HepG2 (cell line): Measurements from ENCODE around the gene ANXA11. TPM values are rescaled to one million over a fixed set of nuclear protein-coding genes. Genes with fewer than 3 reads are reported as not detected.

Experiments used
- ATAC-seq: fragments of 200-7000 bp; cut with Tn5 transposase; 3 replicates; pipeline ENCODE4 v1.9.1; 2020; ENCODE audit warnings: mild to moderate bottlenecking, moderate library complexity
- BruUV-seq: library from RNA; stranded (reverse); fragments of 400-500 nt; replicated peaks from 2 replicates; lab custom pipeline; 2021; lab: Mats Ljungman, UMichigan
- CTCF ChIA-PET: fragments of 300-600 bp; formaldehyde crosslinking; extraction: SDS; loops from one replicate; lab custom pipeline; 2021; ENCODE audit warnings: low total read pairs, inconsistent platforms, low intra/inter-chr PET ratio; lab: Yijun Ruan, JAX
- POLR2A ChIA-PET: fragments of 350-600 bp; sonication (Branson Sonifier 250); formaldehyde crosslinking; loops from one replicate; lab custom pipeline; 2020; ENCODE audit warnings: antibody characterized with exemption, inconsistent platforms; lab: Yijun Ruan, JAX
- DNase-seq: peaks from one replicate; pipeline ENCODE4 v3.0.0-alpha.2; 2015; ENCODE audit warnings: low spot score
- FAIRE-seq: peaks from 3 replicates; lab custom pipeline; 2011; peaks lifted over from hg19 to GRCh38; lab: Jason Lieb, UNC
- H2AFZ ChIP-seq: one replicate; pipeline ENCODE4 v1.6.1; 2011; ENCODE audit warnings: low read length, inconsistent platforms
- H3K27ac ChIP-seq: fragments of 300-600 bp; 3 replicates; pipeline ENCODE4 v1.8.0; 2011; ENCODE audit warnings: mixed run types, mild to moderate bottlenecking, mixed read lengths, low read length, inconsistent platforms; ENCODE audit not compliant: insufficient read depth; ENCODE audit errors: extremely low read length
- H3K27me3 ChIP-seq, 2 experiments: fragments of 200-600 bp in 1 of 2; 2 replicates in 1 of 2; 3 replicates in 1 of 2; pipeline versions ENCODE4 v1.6.0 to v1.8.0; 2011; ENCODE audit warnings: low read length in 2 of 2, mild to moderate bottlenecking in 2 of 2, moderate library complexity in 2 of 2, inconsistent platforms in 1 of 2; ENCODE audit not compliant: insufficient read depth in 2 of 2, control insufficient read depth in 1 of 2
- H3K36me3 ChIP-seq, 2 experiments: fragments of 200-600 bp in 1 of 2; replicated peaks in 1 of 2; 2 replicates in 1 of 2; 3 replicates in 1 of 2; pipeline versions ENCODE4 v1.5.1 to v1.8.0; 2011; ENCODE audit warnings: low read length in 2 of 2, inconsistent platforms in 1 of 2; ENCODE audit not compliant: insufficient read depth in 2 of 2, control insufficient read depth in 1 of 2
- H3K4me1 ChIP-seq: 2 replicates; pipeline ENCODE4 v1.5.1; 2012; ENCODE audit warnings: low read length, inconsistent platforms; ENCODE audit not compliant: insufficient read depth
- H3K4me2 ChIP-seq: 2 replicates; pipeline ENCODE4 v1.6.0; 2011; ENCODE audit warnings: low read depth, low read length, inconsistent platforms
- H3K4me3 ChIP-seq, 3 experiments: fragments of 200-600 bp in 1 of 3; sonication (generic), shearing (Covaris generic) in 1 of 3; replicated peaks in 1 of 3; 2 replicates each; pipeline ENCODE4 v1.5.1; 2011 to 2016; ENCODE audit warnings: low read length in 3 of 3, inconsistent platforms in 2 of 3, low read depth in 2 of 3, mild to moderate bottlenecking in 2 of 3, control low read depth in 1 of 3, mixed read lengths in 1 of 3; ENCODE audit not compliant: insufficient read depth in 1 of 3
- H3K79me2 ChIP-seq: one replicate; pipeline ENCODE4 v1.6.1; 2011; ENCODE audit warnings: low read length, inconsistent platforms; ENCODE audit not compliant: insufficient read depth
- H3K9ac ChIP-seq: 2 replicates; pipeline ENCODE4 v1.6.0; 2011; ENCODE audit warnings: mild to moderate bottlenecking, low read depth, low read length, inconsistent platforms; ENCODE audit not compliant: insufficient read depth
- H3K9me3 ChIP-seq: 2 replicates; pipeline ENCODE4 v1.5.1; 2012; ENCODE audit warnings: mild to moderate bottlenecking, low read length
- H4K20me1 ChIP-seq: 2 replicates; pipeline ENCODE4 v1.6.0; 2011; ENCODE audit warnings: inconsistent platforms, mild to moderate bottlenecking, low read length, moderate library complexity; ENCODE audit not compliant: insufficient read depth
- FOXO1 ChIP-seq: sonication (generic); formaldehyde crosslinking; IDR thresholded peaks from 2 replicates; pipeline ENCODE4 v1.4.0; 2020; ENCODE audit warnings: missing genetic modification reagents
- HNRNPH1 ChIP-seq: fragments of 200-400 bp; formaldehyde crosslinking; optimal IDR thresholded peaks from 2 replicates; pipeline ENCODE3; 2017; ENCODE audit warnings: mild to moderate bottlenecking, low read depth, low read length
- RBFOX2 ChIP-seq: fragments of 200-400 bp; formaldehyde crosslinking; IDR thresholded peaks from 2 replicates; pipeline ENCODE4 v1.6.1; 2017; ENCODE audit warnings: low read depth, mild to moderate bottlenecking, low read length
- SNAI1 ChIP-seq: sonication (generic); formaldehyde crosslinking; IDR thresholded peaks from 2 replicates; pipeline ENCODE4 v1.5.0; 2020; ENCODE audit warnings: mild to moderate bottlenecking, missing genetic modification reagents, borderline replicate concordance
- SP140L ChIP-seq: sonication (generic); formaldehyde crosslinking; IDR thresholded peaks from 2 replicates; pipeline ENCODE4 v1.4.0; 2020; ENCODE audit warnings: missing genetic modification reagents, borderline replicate concordance
- SYNCRIP ChIP-seq: fragments of 200-400 bp; formaldehyde crosslinking; IDR thresholded peaks from 2 replicates; pipeline ENCODE4 v1.6.1; 2018; ENCODE audit warnings: mild to moderate bottlenecking, low read depth, low read length; ENCODE audit not compliant: insufficient read depth
- TEAD3 ChIP-seq: optimal IDR thresholded peaks from 2 replicates; pipeline ENCODE3; 2016; ENCODE audit warnings: borderline replicate concordance
- ZBTB21 ChIP-seq: sonication (generic); formaldehyde crosslinking; IDR thresholded peaks from 2 replicates; pipeline ENCODE4 v1.4.0; 2020; ENCODE audit warnings: missing genetic modification reagents
- ZFP36L1 ChIP-seq: sonication (generic); formaldehyde crosslinking; IDR thresholded peaks from 2 replicates; pipeline ENCODE4 v1.8.0; 2022; ENCODE audit warnings: mild to moderate bottlenecking, missing genetic modification reagents, moderate library complexity
- ZNF234 ChIP-seq: sonication (generic); formaldehyde crosslinking; conservative IDR thresholded peaks from 2 replicates; pipeline ENCODE4 v1.5.1; 2020; ENCODE audit warnings: mild to moderate bottlenecking, missing genetic modification reagents
- ZNF768 ChIP-seq: sonication (generic); formaldehyde crosslinking; IDR thresholded peaks from 2 replicates; pipeline ENCODE4 v1.4.0; 2020; ENCODE audit warnings: missing genetic modification reagents
- WGBS: methylation state at CpG from one replicate; pipeline ENCODE4 v1.1.6; 2017; ENCODE audit warnings: low lambda C conversion rate; 5-methylcytosine and 5-hydroxymethylcytosine counted together
- in situ Hi-C: cut with HindIII; loops from 2 replicates; pipeline ENCODE4 v1.10.0; 2017; ENCODE audit warnings: low pct_unique_long_range_greater_than_20kb; ENCODE audit not compliant: extremely low pct_ligation_motif_present
- intact Hi-C: fragments of 100-400 bp; cut with micrococcal nuclease; formaldehyde crosslinking; loops from one replicate; pipeline ENCODE4 v1.10.0; 2022; ENCODE audit not compliant: unreplicated experiment
- polyA plus RNA-seq, 8 experiments: library from polyadenylated mRNA; depleted of rRNA in 3 of 8; stranded (reverse) in 7 of 8; unstranded in 1 of 8; fragments of >200 nt; fragmentation: Illumina TruSeq in 4 of 8; extraction: Trizol in 4 of 8; gene quantifications; 2 replicates each; pipeline versions ENCODE4 v1.2.1 to v1.2.3, GENCODE V29; 2011 to 2016; ENCODE audit warnings: low read depth in 4 of 8, missing spikeins in 1 of 8, mixed read lengths in 1 of 8; ENCODE audit not compliant: insufficient read depth in 1 of 8
- total RNA-seq, 5 experiments: library from RNA; depleted of rRNA; stranded (reverse); fragments of >200 nt; fragmentation: Illumina TruSeq; extraction: Trizol; gene quantifications; 2 replicates each; pipeline ENCODE4 v1.2.3, GENCODE V29; 2016; ENCODE audit warnings: low read depth in 1 of 5
- TF ChIP-seq, protein P1 (sequence below): sonication (generic); formaldehyde crosslinking; IDR thresholded peaks from 2 replicates; pipeline ENCODE4 v1.9.0; 2021; ENCODE audit warnings: missing genetic modification reagents, mild to moderate bottlenecking, borderline replicate concordance
- TF ChIP-seq, protein P2 (sequence below): sonication (generic); IDR thresholded peaks from 2 replicates; pipeline ENCODE4 v1.6.1; 2016; ENCODE audit warnings: low read depth, borderline replicate concordance
- TF ChIP-seq, protein P3 (sequence below): IDR thresholded peaks from 2 replicates; pipeline ENCODE4 v1.6.1; 2016; ENCODE audit warnings: mild to moderate bottlenecking
- TF ChIP-seq, protein P4 (sequence below): sonication (generic); formaldehyde crosslinking; IDR thresholded peaks from 2 replicates; pipeline ENCODE4 v1.5.0; 2020; ENCODE audit warnings: mild to moderate bottlenecking, missing genetic modification reagents, moderate library complexity
- TF ChIP-seq, protein P5 (sequence below): sonication (generic); formaldehyde crosslinking; IDR thresholded peaks from 2 replicates; pipeline ENCODE4 v1.8.1; 2023; ENCODE audit warnings: missing genetic modification reagents, inconsistent platforms, borderline replicate concordance

Gene ANXA11
- total and polyA plus RNA-seq, 2 of the 13 experiments (the other 11 are each of a cell fraction or from before 2014, with no cell fraction given): 30.6 to 51.5 TPM

DNA sequence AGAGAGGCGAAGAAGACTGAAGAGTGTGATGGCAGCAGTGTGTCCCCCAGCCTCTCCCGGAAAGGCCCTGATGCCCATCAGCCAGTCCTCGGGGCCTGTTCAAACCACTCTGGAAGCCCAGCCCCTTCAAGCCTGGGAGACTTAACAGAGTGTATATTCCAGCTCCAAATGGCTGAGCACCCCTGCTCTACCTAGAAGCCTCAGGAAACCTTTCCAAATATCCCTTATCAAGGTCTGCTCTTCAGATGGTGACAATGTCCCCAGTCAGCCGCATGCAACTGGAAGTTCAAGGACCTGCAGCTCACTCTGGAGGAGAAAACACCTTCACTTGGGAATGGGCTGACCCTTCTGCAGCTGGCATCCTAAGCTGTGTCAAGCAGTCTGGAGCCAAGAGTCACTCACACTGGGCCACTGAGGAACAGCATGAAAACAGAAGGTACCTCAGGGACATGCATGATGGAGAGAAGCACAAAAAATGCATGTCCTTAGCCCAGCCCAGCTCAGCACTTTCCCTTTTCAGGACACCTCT, 10.2 kb downstream of the ANXA11 start:
- no peak overlapping the region for H3K4me2 ChIP-seq
- H3K27me3 ChIP-seq: no peaks in the 10 kb centered on the region
- no peak overlapping the region for H3K27ac ChIP-seq
- peaks cover 46% of the 10 kb centered on the region for H3K79me2 ChIP-seq
- no TSS peak for BruUV-seq
- ChIA-PET CTCF (no interaction called here), POLR2A (no interaction called here)
- H3K9me3 ChIP-seq: no peaks in the 10 kb centered on the region
- H4K20me1 ChIP-seq: peaks cover 3% of the 10 kb centered on the region; the same call in 1 of the 2 replicates
- no peaks in the 10 kb centered on the region; a peak in 1 of 5 replicates for H3K36me3 ChIP-seq
- intact Hi-C loops: no loop called here
- no peak overlapping the region for H2AFZ ChIP-seq
- TF ChIP-seq ZFP36L1 (CRISPR knock-in tag) (no peak), ZNF768 (CRISPR knock-in tag) (no peak), SYNCRIP (no peak), TEAD3 (no peak), FOXO1 (CRISPR knock-in tag) (no peak), SP140L (CRISPR knock-in tag) (no peak), SNAI1 (CRISPR knock-in tag) (no peak), ZBTB21 (no peak), ZNF234 (CRISPR knock-in tag) (no peak), RBFOX2 (no peak), HNRNPH1 (no peak)
- TF ChIP-seq, protein P1, sequence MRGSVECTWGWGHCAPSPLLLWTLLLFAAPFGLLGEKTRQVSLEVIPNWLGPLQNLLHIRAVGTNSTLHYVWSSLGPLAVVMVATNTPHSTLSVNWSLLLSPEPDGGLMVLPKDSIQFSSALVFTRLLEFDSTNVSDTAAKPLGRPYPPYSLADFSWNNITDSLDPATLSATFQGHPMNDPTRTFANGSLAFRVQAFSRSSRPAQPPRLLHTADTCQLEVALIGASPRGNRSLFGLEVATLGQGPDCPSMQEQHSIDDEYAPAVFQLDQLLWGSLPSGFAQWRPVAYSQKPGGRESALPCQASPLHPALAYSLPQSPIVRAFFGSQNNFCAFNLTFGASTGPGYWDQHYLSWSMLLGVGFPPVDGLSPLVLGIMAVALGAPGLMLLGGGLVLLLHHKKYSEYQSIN (CRISPR knock-in tag): no peak
- TF ChIP-seq, protein P2, sequence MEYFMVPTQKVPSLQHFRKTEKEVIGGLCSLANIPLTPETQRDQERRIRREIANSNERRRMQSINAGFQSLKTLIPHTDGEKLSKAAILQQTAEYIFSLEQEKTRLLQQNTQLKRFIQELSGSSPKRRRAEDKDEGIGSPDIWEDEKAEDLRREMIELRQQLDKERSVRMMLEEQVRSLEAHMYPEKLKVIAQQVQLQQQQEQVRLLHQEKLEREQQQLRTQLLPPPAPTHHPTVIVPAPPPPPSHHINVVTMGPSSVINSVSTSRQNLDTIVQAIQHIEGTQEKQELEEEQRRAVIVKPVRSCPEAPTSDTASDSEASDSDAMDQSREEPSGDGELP: no peak
- TF ChIP-seq, protein P3, sequence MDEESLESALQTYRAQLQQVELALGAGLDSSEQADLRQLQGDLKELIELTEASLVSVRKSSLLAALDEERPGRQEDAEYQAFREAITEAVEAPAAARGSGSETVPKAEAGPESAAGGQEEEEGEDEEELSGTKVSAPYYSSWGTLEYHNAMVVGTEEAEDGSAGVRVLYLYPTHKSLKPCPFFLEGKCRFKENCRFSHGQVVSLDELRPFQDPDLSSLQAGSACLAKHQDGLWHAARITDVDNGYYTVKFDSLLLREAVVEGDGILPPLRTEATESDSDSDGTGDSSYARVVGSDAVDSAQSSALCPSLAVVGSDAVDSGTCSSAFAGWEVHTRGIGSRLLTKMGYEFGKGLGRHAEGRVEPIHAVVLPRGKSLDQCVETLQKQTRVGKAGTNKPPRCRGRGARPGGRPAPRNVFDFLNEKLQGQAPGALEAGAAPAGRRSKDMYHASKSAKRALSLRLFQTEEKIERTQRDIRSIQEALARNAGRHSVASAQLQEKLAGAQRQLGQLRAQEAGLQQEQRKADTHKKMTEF (CRISPR knock-in tag): no peak
- TF ChIP-seq, protein P4, sequence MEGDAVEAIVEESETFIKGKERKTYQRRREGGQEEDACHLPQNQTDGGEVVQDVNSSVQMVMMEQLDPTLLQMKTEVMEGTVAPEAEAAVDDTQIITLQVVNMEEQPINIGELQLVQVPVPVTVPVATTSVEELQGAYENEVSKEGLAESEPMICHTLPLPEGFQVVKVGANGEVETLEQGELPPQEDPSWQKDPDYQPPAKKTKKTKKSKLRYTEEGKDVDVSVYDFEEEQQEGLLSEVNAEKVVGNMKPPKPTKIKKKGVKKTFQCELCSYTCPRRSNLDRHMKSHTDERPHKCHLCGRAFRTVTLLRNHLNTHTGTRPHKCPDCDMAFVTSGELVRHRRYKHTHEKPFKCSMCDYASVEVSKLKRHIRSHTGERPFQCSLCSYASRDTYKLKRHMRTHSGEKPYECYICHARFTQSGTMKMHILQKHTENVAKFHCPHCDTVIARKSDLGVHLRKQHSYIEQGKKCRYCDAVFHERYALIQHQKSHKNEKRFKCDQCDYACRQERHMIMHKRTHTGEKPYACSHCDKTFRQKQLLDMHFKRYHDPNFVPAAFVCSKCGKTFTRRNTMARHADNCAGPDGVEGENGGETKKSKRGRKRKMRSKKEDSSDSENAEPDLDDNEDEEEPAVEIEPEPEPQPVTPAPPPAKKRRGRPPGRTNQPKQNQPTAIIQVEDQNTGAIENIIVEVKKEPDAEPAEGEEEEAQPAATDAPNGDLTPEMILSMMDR (CRISPR knock-in tag): no peak
- TF ChIP-seq, protein P5, sequence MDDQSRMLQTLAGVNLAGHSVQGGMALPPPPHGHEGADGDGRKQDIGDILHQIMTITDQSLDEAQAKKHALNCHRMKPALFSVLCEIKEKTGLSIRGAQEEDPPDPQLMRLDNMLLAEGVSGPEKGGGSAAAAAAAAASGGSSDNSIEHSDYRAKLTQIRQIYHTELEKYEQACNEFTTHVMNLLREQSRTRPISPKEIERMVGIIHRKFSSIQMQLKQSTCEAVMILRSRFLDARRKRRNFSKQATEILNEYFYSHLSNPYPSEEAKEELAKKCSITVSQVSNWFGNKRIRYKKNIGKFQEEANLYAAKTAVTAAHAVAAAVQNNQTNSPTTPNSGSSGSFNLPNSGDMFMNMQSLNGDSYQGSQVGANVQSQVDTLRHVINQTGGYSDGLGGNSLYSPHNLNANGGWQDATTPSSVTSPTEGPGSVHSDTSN (CRISPR knock-in tag): no peak
- TF ChIP-seq, all 625 proteins: peak for 0
- Histone ChIP-seq H3K4me1 (peaks cover 42% of the 10 kb centered on the region), H3K4me3 (no peak overlapping the region), H3K9ac (no peak overlapping the region)
- in situ Hi-C loops: no loop called here
- WGBS: 93% methylated on average over 4 of the region's 4 CpGs
- FAIRE-seq: no peak
- ATAC-seq: no peak
- DNase-seq: no peak
